Measurements from ENCODE around the gene LRRC49.

Gene LRRC49

DNA sequence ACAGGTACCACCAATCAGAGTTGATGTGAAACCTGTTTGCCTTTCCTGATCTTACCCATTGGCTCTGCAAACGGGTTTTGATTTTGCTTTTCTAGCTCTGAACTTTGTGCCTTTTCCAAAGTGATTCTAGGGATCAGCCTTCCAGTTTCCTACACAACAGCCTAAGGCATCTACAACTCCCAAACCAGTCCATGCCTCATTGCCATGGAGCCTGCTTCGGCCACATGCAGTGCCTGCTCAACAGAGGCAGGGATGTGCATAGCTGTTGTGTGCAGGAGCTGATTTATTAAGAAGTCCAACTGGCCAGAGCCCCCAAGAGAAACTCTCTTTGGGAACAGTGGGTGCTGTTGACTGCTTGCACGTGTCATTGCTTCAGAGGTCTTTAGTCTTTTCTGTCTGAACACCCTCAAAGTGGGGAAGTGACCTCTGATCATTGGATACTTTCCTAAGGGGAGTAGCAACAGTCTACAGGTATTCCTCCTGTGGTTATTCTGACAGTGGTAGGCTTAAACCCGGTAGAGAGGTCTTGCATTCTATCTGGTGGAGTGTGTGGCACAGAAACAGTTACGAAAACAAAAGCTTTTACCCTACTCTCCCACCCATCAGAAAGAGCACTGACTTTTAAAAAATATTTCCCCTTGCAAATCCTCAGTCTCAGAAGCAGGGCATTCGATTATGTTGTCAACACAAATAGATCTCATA is 186.0 kb downstream of the LRRC49 start:
- no peak for DNase-seq (ENCODE audit: low read depth, low spot score)
- TF ChIP-seq, protein P1, sequence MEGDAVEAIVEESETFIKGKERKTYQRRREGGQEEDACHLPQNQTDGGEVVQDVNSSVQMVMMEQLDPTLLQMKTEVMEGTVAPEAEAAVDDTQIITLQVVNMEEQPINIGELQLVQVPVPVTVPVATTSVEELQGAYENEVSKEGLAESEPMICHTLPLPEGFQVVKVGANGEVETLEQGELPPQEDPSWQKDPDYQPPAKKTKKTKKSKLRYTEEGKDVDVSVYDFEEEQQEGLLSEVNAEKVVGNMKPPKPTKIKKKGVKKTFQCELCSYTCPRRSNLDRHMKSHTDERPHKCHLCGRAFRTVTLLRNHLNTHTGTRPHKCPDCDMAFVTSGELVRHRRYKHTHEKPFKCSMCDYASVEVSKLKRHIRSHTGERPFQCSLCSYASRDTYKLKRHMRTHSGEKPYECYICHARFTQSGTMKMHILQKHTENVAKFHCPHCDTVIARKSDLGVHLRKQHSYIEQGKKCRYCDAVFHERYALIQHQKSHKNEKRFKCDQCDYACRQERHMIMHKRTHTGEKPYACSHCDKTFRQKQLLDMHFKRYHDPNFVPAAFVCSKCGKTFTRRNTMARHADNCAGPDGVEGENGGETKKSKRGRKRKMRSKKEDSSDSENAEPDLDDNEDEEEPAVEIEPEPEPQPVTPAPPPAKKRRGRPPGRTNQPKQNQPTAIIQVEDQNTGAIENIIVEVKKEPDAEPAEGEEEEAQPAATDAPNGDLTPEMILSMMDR (IDR thresholded peaks at IDR 0.05; ENCODE audit: low read depth, low read length): no peak
- in situ Hi-C loops (cut with HindIII; ENCODE audit: low sequenced_read_pairs): no loop called here
- no peak overlapping the region for H3K4me3 ChIP-seq (ENCODE audit: low read depth, low read length)

DNA sequence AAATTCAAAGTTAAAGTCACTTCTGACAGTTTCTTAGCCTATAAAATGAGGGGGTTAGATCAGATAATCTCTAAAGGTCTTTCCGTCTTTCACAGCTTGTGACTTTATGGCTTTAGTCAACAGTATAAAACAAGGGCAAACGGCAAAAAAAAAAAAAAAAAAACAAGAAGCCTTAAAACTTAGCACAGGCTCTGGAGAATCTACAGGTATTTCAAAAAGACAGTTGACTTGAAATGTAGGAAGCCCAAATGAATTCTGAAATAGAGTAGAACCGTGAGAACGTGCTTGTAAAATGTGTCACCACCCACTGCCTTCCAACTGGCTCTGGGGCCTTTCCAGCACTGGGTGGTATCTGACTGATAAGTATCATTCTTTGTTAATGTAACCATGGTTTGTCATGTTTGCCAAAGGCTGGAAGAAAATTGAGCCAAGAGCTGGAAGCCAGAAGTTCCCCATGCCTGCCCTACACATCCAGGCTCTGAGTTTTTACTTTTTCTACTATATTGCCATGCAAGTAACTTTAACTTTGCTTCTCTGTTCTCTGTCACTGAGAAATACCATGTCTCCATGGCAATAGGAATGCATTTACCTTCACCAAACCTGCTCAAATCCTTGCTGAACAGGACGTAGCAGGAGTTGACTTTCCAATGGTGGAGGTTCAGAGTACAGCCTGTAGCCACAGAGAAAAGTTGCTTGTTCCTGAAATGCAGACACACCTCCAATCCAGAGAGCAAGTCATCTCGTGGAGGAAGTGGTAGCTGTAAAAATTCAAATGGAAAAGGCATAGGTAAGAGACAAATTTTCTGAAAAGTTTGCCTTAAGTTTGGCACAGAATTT is 186.8 kb downstream of the LRRC49 start:
- no peak overlapping the region for H3K4me3 ChIP-seq (ENCODE audit: low read depth, low read length)
- DNase-seq (ENCODE audit: low read depth, low spot score): peak; percentile 78
- in situ Hi-C loops (cut with HindIII; ENCODE audit: low sequenced_read_pairs): no loop called here
- TF ChIP-seq, protein P1 (IDR thresholded peaks at IDR 0.05; ENCODE audit: low read depth, low read length): no peak

DNA sequence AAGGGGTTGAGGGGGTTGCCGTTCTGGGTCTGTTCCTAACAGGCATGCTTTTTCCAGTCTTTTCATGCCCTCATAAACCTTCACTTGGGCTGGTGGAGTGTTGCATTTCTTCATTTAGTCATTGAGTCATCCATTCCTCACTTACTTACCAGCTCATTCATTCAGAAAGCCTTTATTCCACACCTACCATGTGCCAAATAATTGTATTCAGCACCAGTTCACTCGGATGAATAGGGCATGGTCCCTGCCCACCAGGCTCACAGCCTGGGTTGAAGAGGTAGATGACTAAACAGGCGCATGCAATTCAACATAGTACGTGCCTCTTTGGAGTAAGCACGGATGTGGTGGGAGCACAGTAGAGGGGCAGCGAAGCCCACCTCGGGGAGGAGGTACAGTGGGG is 187.5 kb downstream of the LRRC49 start:
- DNase-seq (ENCODE audit: low read depth, low spot score): no peak
- no peak overlapping the region for H3K4me3 ChIP-seq (ENCODE audit: low read depth, low read length)
- TF ChIP-seq, protein P1 (IDR thresholded peaks at IDR 0.05; ENCODE audit: low read depth, low read length): no peak
- in situ Hi-C loops (cut with HindIII; ENCODE audit: low sequenced_read_pairs): no loop called here

DNA sequence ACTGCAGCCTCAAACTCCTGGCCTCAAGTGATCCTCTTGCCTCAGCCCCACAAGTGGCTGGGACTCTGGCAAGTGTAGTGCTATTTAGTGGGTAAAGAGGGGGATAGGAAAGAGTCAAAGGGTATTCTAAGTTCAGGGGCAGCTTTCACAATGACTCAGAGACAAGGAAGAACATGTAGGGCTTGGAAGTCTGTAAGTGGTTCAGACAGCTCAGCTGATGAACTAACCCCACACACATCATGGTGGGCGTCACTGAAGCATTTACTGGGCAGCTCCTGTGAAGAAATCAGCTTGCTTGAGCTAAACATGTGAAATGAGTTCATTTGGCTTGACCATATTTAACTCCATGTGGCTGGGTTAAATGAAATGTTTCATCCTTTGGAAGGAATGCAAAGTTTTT is 188.1 kb downstream of the LRRC49 start:
- in situ Hi-C loops (cut with HindIII; ENCODE audit: low sequenced_read_pairs): no loop called here
- peak; percentile 61 for DNase-seq (ENCODE audit: low read depth, low spot score)

DNA sequence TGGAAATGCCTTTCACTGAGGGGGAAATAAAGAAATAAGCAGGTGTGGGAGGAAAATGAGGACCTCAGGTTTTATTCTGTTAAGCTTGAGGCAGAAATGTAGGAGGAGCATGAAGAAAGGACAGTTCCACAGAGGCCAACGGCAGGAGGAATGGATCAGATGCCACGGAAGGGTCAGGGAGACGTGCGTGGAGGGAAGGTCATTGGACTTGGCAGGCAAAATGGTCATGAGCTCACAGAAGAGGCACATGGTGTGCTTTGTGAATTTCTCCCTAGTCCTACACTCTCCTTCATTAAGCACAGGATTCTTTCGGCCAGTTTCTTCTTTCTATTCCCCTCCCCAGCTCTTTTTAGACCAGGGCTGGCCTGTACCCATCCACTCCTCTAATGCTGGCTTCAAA is 190.2 kb downstream of the LRRC49 start:
- TF ChIP-seq, protein P1 (IDR thresholded peaks at IDR 0.05; ENCODE audit: low read depth, low read length): no peak
- no peak for DNase-seq (ENCODE audit: low read depth, low spot score)
- no peak overlapping the region for H3K4me3 ChIP-seq (ENCODE audit: low read depth, low read length)
- in situ Hi-C loops (cut with HindIII; ENCODE audit: low sequenced_read_pairs): no loop called here

More for the DNA sequence above, 188.1 kb downstream of the LRRC49 start:
- TF ChIP-seq, protein P1 (IDR thresholded peaks at IDR 0.05; ENCODE audit: low read depth, low read length): no peak
- no peak overlapping the region for H3K4me3 ChIP-seq (ENCODE audit: low read depth, low read length)

DNA sequence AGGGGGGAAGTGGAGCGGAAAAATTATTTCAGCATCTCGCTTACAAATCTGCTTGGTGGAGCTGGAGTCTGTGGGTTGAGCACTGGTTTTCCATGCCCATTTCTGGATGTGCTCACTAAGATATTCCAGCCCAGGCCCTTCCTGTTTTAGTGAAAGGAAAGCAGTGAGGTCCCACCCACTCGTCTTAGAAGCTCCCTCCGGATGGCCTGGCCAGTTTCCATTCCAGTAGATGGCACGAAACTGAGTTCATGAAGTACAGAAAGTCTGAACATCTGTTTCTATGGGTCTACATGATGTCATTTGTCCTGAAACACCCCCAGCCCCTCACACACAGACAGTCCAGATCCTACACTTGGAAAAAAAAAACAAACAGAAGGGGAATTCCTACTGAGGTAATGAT is 190.7 kb downstream of the LRRC49 start:
- no peak overlapping the region for H3K4me3 ChIP-seq (ENCODE audit: low read depth, low read length)
- DNase-seq (ENCODE audit: low read depth, low spot score): peak; percentile 41
- TF ChIP-seq, protein P1 (IDR thresholded peaks at IDR 0.05; ENCODE audit: low read depth, low read length): no peak
- in situ Hi-C loops (cut with HindIII; ENCODE audit: low sequenced_read_pairs): no loop called here
